ENCODE measurements around the gene PIM2. TPM values are rescaled to one million over a fixed set of nuclear protein-coding genes. Genes with fewer than 3 reads are reported as not detected.

Gene PIM2
- total RNA-seq, 1 donor from 2014 or later: 5.6 TPM

DNA sequence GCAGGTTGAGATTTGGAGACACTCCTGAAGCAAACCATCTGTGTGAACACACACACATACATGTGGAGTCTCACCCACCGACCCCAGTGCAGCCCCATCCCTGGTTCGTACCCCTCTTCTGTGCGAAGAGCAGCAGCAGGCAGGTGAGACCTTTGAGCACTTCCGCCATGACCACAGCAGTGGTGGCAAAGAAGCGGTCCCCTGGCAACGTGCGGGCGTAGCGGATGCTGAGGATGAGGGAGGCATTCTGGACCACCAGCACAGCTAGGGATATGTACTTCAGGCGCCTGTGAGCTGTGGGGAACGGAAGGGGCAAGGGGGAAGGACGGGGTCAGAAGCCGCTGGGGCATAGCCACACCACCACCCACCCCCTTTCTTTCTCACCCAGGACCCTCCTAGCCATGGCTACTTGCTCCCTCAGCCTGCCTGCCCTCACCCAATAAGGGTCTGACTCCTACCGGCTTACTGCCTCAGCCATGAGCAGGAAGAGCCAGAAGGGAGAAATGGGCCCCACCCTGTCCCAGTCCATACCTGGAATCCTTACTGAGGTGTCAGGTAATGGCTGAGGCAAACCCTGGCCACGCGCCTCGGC lies 9.0 kb downstream of the PIM2 start:
- intact Hi-C loops (cut with DNase I): loop anchor here (10.0 kb wide), 2 partner anchors 255 to 375 kb away; partner anchors contain the start of genes MAGIX and TBC1D25
- Histone ChIP-seq H3K36me3 (peaks cover 0 to 8% of the 10 kb centered on the region in 2 donors), H3K4me3 (no peak overlapping the region), H3K27ac (no peak overlapping the region), H3K27me3 (no peaks in the 10 kb centered on the region), H3K9me3 (no peaks in the 10 kb centered on the region), H3K4me1 (no peaks in the 10 kb centered on the region)
- no peak for DNase-seq (ENCODE audit: low spot score in 2 of 2)
- TF ChIP-seq, protein P1, sequence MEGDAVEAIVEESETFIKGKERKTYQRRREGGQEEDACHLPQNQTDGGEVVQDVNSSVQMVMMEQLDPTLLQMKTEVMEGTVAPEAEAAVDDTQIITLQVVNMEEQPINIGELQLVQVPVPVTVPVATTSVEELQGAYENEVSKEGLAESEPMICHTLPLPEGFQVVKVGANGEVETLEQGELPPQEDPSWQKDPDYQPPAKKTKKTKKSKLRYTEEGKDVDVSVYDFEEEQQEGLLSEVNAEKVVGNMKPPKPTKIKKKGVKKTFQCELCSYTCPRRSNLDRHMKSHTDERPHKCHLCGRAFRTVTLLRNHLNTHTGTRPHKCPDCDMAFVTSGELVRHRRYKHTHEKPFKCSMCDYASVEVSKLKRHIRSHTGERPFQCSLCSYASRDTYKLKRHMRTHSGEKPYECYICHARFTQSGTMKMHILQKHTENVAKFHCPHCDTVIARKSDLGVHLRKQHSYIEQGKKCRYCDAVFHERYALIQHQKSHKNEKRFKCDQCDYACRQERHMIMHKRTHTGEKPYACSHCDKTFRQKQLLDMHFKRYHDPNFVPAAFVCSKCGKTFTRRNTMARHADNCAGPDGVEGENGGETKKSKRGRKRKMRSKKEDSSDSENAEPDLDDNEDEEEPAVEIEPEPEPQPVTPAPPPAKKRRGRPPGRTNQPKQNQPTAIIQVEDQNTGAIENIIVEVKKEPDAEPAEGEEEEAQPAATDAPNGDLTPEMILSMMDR (IDR thresholded peaks at IDR 0.05): no peak

DNA sequence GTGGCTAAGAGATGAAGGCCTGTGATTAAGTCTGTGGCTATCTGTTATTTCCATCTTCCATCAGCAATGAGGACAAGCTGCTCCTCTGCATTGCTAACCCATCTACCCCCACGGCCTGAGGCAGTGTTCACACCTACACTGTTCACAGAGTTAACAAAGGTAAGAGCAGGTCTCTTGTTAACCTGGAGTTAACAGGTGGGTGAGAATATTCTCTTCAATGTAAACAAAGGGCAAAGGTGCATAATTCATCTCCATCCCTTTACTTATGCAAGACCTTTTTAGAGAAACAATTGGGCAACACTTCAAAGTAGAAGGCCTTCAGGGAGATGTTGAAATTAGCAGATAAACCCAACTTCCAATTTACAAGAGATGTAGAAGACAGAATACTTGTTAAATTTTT lies 10.2 kb downstream of the PIM2 start:
- DNase-seq (ENCODE audit: low spot score in 2 of 2): no peak
- H3K4me1 ChIP-seq: no peaks in the 10 kb centered on the region
- intact Hi-C loops (cut with DNase I): no loop called here
- H3K27me3 ChIP-seq: no peaks in the 10 kb centered on the region
- H3K27ac ChIP-seq: no peak overlapping the region
- peaks cover 0 to 13% of the 10 kb centered on the region in 2 donors for H3K36me3 ChIP-seq
- no peak overlapping the region for H3K4me3 ChIP-seq
- no peaks in the 10 kb centered on the region for H3K9me3 ChIP-seq
- TF ChIP-seq, protein P1 (IDR thresholded peaks at IDR 0.05): no peak

DNA sequence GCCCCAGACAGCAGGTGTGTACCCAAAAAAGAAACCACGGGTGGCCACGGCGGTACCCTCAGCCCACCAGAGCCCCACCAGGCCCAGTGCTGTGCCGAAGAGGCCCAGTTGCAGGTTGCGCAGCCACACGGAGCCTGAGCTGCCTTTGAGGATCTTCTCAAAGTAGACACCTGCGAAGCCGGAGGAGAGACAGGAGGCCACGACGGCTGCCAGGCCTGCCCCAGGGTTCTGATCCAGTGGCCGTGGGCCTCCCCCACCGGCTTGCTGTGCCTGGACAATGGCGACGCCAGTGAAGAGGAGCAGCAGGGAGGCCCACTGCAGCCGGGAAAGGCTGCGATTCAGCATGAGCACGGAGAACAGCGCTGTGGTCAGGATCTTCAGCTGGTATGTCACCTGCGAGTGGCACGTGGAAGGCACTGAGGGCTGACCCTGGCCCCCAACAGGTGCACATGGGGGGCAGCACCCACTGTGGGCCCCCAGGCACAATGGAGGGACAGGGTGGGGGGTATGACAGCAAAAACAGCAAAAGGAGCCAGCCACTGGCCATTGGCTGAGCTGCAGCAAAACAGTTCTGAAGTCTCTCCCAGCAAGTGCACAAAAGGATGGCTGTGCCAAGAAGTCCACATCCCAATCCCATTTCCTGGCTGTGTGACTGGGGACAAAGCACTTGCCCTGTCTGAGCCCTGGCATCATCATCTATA lies 13.6 kb downstream of the PIM2 start:
- TF ChIP-seq, protein P1 (IDR thresholded peaks at IDR 0.05): no peak
- no peak overlapping the region for H3K27ac ChIP-seq
- H3K4me1 ChIP-seq: no peaks in the 10 kb centered on the region
- no peaks in the 10 kb centered on the region for H3K27me3 ChIP-seq
- H3K4me3 ChIP-seq: no peak overlapping the region
- DNase-seq (ENCODE audit: low spot score in 2 of 2): no peak
- H3K36me3 ChIP-seq: peaks cover 19 to 30% of the 10 kb centered on the region in 2 donors
- intact Hi-C loops (cut with DNase I): no loop called here
- H3K9me3 ChIP-seq: no peaks in the 10 kb centered on the region

DNA sequence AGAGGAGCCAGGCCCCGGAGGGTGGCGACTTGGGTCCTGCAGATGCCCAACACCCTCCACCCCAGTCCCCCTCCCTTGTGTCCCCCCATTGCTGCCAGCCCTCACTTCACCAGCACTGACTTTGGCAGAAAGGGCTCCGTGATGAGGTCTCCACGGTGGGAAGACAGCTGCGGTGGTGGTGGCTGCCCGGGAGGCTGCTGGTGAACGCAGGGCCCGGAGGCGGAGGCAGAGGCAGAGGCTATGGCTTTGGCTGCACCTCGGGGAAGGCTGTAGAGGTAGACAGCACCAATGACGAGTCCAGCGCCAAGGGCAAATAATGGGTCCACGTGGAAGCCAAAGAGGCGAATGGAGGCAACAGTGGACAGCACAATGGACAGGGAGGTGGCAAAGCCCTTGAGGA lies 14.2 kb downstream of the PIM2 start:
- H3K4me1 ChIP-seq: no peaks in the 10 kb centered on the region
- no peaks in the 10 kb centered on the region for H3K27me3 ChIP-seq
- TF ChIP-seq, protein P1 (IDR thresholded peaks at IDR 0.05): no peak
- intact Hi-C loops (cut with DNase I): no loop called here
- peaks cover 19 to 30% of the 10 kb centered on the region in 2 donors for H3K36me3 ChIP-seq
- H3K9me3 ChIP-seq: no peaks in the 10 kb centered on the region
- H3K27ac ChIP-seq: no peak overlapping the region
- no peak for DNase-seq (ENCODE audit: low spot score in 2 of 2)
- no peak overlapping the region for H3K4me3 ChIP-seq

DNA sequence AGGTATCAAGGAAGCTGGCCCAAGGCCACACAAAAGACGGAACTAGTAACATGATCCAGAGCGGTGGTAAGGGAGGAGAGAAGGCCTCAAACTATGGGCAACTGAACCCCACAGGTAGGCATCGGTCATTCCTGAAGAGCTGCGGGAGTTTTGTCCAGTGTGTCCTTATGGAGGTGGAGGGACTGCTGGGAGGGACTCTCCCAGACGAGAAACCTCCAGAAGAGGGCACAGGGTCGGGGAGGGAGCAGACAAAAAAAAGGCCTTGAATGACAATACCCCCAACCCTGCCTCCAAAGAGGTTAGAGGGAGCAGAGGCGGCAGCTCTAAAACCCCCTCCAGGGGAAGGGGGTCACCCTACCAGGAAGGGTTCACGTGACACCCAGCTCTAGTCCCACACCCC lies 14.6 kb downstream of the PIM2 start:
- no peaks in the 10 kb centered on the region for H3K27me3 ChIP-seq
- no peak overlapping the region for H3K27ac ChIP-seq
- TF ChIP-seq, protein P1 (IDR thresholded peaks at IDR 0.05): no peak
- no peaks in the 10 kb centered on the region for H3K9me3 ChIP-seq
- no peak overlapping the region for H3K4me3 ChIP-seq
- no peaks in the 10 kb centered on the region for H3K4me1 ChIP-seq
- no peak for DNase-seq (ENCODE audit: low spot score in 2 of 2)
- peaks cover 19 to 30% of the 10 kb centered on the region in 2 donors for H3K36me3 ChIP-seq
- intact Hi-C loops (cut with DNase I): no loop called here

Measured in ascending aorta (tissue), 2 donors.